Erythroblast (primary cell): ENCODE data around the gene IFIT3.

Source experiments
- GATA1 ChIP-seq: IDR thresholded peaks from 2 replicates; pipeline ENCODE4 v1.6.1; 2011; ENCODE audit warnings: low read depth, mild to moderate bottlenecking, control low read depth, low read length, moderate library complexity
- POLR2A ChIP-seq: IDR thresholded peaks from 2 replicates; pipeline ENCODE4 v1.6.1; 2011; ENCODE audit warnings: mild to moderate bottlenecking, low read length

- TF ChIP-seq POLR2A (no peak), GATA1 (no peak)
Measured at GRCh38 chr10:89338713-89339112, 10.9 kb downstream of the IFIT3 start.
